HG02852 (cell line): ENCODE results near the gene BNC2.

Experiments
- ATAC-seq: cut with Tn5 transposase; IDR thresholded peaks from one replicate; pipeline ENCODE4 v1.9.1; 2021; ENCODE audit warnings: mild to moderate bottlenecking, moderate library complexity; ENCODE audit not compliant: unreplicated experiment

Gene BNC2

GRCh38 chr9:16642421-16643109, 227.9 kb downstream of the BNC2 start:
- ATAC-seq, result no peak

GRCh38 chr9:16640649-16641048, 229.8 kb downstream of the BNC2 start:
- ATAC-seq, result no peak

GRCh38 chr9:16639644-16640043, 230.8 kb downstream of the BNC2 start:
- ATAC-seq, result no peak

DNA sequence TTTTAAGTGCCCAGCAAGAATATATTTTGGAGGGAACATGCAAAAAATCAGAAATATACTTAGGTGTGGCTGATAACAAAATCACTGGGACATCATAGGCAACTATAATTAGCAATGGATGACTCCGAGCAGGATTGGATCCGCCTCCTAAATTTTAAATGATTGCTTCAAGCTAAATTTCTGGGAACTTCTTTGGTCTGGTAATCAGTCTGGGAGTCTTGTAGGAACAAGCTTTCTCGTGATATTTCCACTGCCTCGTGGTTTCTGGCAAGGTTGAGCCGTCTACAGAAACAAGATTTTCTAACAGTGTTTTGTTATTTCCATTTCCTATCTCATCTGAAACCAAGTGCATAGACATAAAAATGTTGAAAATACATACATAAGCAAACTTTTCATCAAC, 232.6 kb downstream of the BNC2 start:
- no peak for ATAC-seq

DNA sequence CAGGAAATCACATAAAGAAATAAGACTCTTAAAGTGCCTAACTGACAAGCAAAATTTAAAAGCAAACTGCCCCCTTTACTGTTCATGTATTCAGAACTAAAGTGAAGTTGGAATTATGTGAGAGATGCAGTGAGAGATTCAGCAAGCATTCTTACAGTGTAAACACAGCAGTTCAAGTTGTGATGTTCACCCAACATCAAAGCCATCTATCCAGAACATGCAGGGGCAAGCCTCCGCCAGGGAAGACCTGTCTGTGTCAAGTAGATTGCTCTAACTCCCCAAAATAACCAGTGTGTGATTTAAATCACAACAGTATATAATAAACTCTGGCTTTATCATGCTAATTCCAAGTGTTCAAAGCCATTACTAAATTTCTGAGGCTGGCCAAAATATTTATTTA, 233.3 kb downstream of the BNC2 start:
- no peak for ATAC-seq

- ATAC-seq, result no peak
These were observed 236.7 kb downstream of the BNC2 start for GRCh38 chr9:16633794-16634193.

DNA sequence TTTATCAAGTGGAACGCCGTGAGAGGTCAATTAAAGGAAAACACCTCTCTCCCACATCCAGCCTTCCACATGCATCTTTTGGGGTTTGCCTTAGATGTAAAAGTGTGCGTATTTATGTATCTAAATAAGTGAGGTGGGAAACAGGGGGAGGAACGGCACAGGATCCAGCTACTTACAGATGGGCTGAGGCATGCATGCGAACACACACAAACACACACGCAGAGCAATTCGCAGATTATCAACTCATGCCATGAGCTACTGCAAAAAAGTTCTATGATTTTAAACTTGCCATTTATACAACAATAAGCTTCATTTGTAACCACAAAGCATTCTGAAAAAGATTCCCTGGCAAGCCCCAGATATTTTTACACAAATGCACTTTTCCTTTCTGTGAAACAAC, 242.1 kb downstream of the BNC2 start:
- ATAC-seq, result no peak

DNA sequence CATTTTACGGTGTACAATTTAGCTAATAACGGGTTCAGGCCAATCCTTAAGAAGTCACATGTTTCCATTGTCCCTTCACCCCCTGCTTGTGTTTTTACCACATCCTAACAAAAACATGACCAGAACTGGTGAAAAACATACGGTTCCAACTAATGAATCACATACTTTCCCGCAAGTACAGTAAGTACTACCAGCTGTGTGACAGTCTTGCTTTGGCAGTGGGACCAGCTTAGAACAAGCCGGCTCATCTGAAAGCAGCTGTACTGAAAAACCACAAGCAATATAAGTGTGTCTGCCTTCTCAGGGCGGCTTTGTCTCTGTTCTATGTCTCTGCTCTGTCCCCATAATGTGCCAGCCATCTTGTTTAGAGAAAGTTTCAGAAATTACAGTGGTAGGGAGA, 242.5 kb downstream of the BNC2 start:
- no peak for ATAC-seq

- ATAC-seq, result no peak
These were observed 242.9 kb downstream of the BNC2 start for GRCh38 chr9:16627521-16627920.

- no peak for ATAC-seq
These were observed 243.8 kb downstream of the BNC2 start for GRCh38 chr9:16626577-16627130.

GRCh38 chr9:16625811-16626210, 244.7 kb downstream of the BNC2 start:
- ATAC-seq, result no peak

DNA sequence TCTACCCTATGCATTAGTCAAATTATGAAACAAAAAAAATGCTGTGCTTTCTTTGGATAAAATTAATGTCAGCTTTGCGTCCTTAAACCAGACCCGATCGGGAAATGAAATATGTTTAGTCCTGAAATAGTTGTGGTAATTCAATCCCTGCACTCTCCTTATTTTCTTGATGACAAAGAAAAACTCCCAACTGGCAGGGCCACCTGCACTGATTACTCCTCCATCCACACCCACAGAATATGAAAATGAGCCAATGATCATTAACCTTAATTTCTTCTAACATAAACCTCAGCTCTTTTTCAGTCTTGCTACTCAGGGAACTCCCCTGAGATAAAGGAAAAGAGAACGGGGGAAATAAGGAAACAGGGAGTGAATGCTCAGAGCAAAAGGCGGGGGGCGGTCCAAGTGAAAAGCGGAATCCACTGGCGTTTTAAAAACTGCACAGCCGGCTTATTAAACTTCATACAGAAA, 245.3 kb downstream of the BNC2 start:
- ATAC-seq, result no peak

- no peak for ATAC-seq
These were observed 245.7 kb downstream of the BNC2 start for GRCh38 chr9:16624744-16625117.

GRCh38 chr9:16623989-16624743, 246.3 kb downstream of the BNC2 start:
- ATAC-seq, result no peak

DNA sequence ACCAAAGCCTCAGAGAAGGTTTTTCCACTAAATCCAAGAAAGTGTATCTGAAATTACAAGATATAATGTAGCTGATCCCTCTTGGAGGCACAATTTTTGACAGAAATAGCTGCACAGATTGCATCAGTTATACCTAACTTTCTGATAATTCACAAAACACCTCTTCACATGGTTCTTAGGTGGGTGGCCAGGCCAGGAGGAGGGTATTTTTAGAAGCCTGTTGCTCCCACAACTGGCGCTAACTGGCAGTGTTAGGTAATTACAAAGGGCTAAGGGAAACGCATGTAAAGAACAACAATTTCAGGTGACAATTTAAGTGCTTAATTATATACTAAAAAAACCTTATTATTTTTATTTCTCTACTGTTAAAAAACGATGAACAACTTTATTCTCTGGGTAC, 247.9 kb downstream of the BNC2 start:
- ATAC-seq, result no peak

- ATAC-seq, result no peak
These were observed 250.5 kb downstream of the BNC2 start for GRCh38 chr9:16619914-16620520.

- no peak for ATAC-seq
These were observed 251.1 kb downstream of the BNC2 start for GRCh38 chr9:16619402-16619801.

GRCh38 chr9:16618524-16618923, 251.9 kb downstream of the BNC2 start:
- no peak for ATAC-seq

DNA sequence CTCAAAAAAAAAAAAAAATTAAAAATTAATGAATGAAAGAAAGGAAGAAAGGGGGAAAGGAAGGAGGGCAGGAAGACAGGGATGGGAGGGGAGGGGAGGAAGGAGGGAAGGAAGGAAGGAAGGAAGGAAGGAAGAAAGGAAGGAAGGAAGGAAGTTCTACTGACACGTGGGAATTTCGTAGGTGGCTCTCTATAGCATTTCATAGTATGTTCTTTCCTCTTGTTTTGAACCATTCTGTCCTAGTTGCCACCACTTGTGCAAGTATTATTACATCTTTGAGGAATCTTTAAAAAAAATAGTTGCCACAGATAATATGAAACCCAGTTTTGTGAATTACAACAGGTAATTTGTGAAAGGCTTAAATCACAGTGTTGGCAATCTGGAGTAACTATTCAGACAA, 253.8 kb downstream of the BNC2 start:
- ATAC-seq, result no peak

- no peak for ATAC-seq
These were observed 255.0 kb downstream of the BNC2 start for GRCh38 chr9:16615451-16615850.

DNA sequence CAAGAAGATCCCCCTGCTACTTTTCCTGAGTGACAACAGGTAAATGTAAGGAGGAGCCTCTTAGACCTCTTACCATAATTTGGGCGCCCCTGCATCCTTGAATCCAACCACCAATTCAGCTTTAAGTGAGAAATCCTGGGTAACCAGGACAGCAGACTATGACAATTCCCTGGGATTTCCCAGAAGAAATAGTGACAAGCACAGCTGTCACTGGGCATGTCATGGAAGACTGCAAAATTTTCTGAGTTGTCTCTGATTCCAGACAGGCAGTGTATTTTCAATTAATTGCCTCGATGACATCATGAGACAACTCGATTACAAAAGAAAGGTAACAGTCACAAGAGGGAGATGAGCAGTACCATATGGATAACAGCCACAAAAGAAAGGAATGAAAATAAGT, 256.9 kb downstream of the BNC2 start:
- no peak for ATAC-seq

DNA sequence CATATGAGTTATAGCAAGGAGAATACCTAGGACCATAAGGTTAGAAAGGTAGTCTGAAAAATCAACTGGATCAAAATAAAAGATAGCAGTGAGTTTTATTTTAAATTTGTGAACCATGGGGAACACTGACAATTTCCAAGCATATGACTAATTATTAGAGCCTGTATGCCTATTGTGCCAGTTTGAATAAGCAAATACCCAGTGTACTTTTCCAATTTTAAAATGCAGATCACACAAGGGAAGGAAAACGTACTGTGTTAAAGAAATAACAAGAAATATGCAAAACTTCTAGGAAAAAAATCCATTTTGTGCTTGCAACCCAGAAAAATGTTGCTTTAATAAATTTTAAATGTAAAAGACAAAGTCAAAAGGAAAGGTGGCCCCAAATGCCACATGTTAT, 257.4 kb downstream of the BNC2 start:
- no peak for ATAC-seq
